Breast epithelium (tissue), 4 donors: ENCODE data around the gene CIZ1. TPM values are rescaled to one million over a fixed set of nuclear protein-coding genes. Genes with fewer than 3 reads are reported as not detected.

Experiments
- DNase-seq, 2 donors: peaks; one replicate each; pipeline ENCODE4 v3.0.0-alpha.2; 2019; ENCODE audit warnings: low spot score in 2 of 2
- H3K27ac ChIP-seq, 2 donors: fragments of 200-600 bp; sonication (generic) in 1 of 2; one replicate each; pipeline ENCODE4 v1.5.1; 2016 to 2019; ENCODE audit warnings: mild to moderate bottlenecking in 1 of 2
- H3K27me3 ChIP-seq, 2 donors: fragments of 200-600 bp; sonication (generic) in 1 of 2; one replicate each; pipeline versions ENCODE4 v1.5.1 to v1.6.0; 2017 to 2019; ENCODE audit warnings: control low read depth in 1 of 2, mild to moderate bottlenecking in 1 of 2
- H3K36me3 ChIP-seq: fragments of 200-600 bp; one replicate; pipeline ENCODE4 v1.5.1; 2019
- H3K4me1 ChIP-seq, 2 donors: fragments of 200-600 bp; sonication (generic); one replicate each; pipeline ENCODE4 v1.5.1; 2016 to 2019; ENCODE audit warnings: control low read depth in 1 of 2
- H3K4me3 ChIP-seq, 3 donors: fragments of 200-600 bp; sonication (generic); 1 replicate in 2 of 3; 2 replicates in 1 of 3; pipeline ENCODE4 v1.5.1; 2016 to 2019; ENCODE audit warnings: mild to moderate bottlenecking in 3 of 3, moderate library complexity in 2 of 3
- H3K9me3 ChIP-seq, 2 donors: fragments of 200-600 bp; sonication (generic) in 1 of 2; one replicate each; pipeline ENCODE4 v1.5.1; 2016 to 2019; ENCODE audit warnings: control low read depth in 1 of 2
- CTCF ChIP-seq, 3 donors: fragments of 450-650 bp; IDR thresholded peaks; one replicate each; pipeline ENCODE4 v1.5.1; 2016 to 2017; ENCODE audit warnings: antibody characterized with exemption in 3 of 3, mild to moderate bottlenecking in 3 of 3, moderate library complexity in 3 of 3
- POLR2A ChIP-seq: fragments of 450-650 bp; IDR thresholded peaks from one replicate; pipeline ENCODE4 v1.6.1; 2016; ENCODE audit warnings: antibody characterized with exemption, mild to moderate bottlenecking, moderate library complexity
- POLR2AphosphoS5 ChIP-seq, 3 donors: sonication (generic); formaldehyde crosslinking; IDR thresholded peaks; one replicate each; pipeline ENCODE4 v1.6.1; 2017; ENCODE audit warnings: antibody characterized with exemption in 3 of 3
- intact Hi-C: fragments of 100-400 bp; cut with DNase I; formaldehyde crosslinking; loops from one replicate; pipeline ENCODE4 v1.15.1; 2023; ENCODE audit warnings: low total_unique reads
- total RNA-seq, 3 donors: library from RNA; depleted of rRNA; stranded (reverse); fragments of >200 nt; gene quantifications; one replicate each; pipeline ENCODE4 v1.1.0, GENCODE V29; 2016

The CIZ1 gene
- total RNA-seq, 3 donors from 2014 or later = 54.1 to 71.8 (median 58.4) TPM

DNA sequence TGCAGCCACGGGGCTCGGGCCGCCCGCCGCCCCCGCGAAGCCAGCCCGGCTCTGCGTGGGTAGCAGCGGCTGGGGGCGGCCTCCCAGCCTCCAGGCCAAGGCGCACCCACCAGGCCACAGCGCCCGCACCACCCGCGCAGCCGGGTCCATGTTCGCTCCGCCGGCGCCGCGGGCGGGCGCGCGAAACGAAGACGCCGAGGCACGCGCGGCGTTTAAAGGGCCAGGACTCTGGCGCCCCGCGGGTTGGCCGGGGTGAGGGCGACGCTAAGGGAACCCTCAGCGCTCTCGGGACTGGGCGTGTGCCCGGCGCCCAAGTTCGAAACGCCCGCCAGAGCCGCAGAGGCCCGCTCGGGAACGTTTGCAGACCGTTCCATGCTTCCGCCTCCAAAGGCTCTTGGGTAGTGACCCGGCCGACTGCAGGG is 63.8 kb downstream of the CIZ1 start, which contains the start of gene PTGES2:
Gene PTGES2 (minus strand): TSS at position 162 of the 422 bp plus-strand sequence. CDS start 12 bp downstream, at position 150.
- Histone ChIP-seq H3K27ac (peak within 1 kb of the TSS; percentile 96), H3K4me3 (peak within 1 kb of the TSS; percentile 73 to 99 (median 92)), H3K36me3 (peaks cover 2% of the 10 kb centered on the region), H3K9me3 (no peaks in the 10 kb centered on the region), H3K4me1 (peaks cover 4 to 16% of the 10 kb centered on the region in 2 donors), H3K27me3 (no peaks in the 10 kb centered on the region)
- TF ChIP-seq POLR2A = no peak
- TF ChIP-seq POLR2AphosphoS5 (IDR thresholded peaks at IDR 0.05) = peak in 2 of 3 donors; percentile 7 to 11
- TF ChIP-seq CTCF (IDR thresholded peaks at IDR 0.05) = no peak
- intact Hi-C loops = no loop called here
- peak; percentile 51 to 71 for DNase-seq

DNA sequence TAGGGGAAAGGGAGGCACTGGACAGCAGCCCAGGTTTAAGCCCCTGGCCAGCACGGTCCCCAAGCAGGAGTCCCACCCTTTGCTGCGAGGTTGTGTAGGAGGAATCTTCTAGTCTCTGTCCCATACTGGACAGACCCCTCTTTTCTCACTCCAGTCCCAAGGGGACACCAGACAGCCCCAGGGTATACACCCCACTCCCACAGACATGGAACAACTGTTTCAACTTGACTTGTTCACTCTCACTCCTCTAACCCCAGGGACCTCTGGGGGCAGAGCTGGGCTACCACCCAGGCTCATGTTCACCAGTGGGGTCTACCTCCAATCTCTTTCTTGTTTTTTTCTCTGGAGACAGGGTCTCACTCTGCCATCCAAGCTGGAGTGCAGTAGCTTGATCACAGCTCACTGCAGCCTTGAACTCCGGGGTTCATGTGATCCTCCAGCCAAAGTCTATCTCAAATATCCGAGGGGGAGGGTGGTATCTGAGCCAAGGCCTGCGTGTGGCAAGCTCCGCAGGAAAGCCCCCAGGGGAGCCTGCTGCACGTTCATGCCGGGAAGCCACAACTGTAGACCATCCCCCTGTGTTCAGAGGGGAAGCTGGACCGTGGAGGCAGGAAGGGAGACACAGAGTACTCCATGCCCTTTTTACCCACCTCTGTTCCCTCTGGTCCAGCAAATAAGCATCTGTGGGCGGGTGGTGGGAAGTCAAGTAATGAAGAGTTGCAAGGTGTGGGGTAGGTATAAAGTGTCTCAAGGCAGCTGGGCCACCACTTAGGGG is 65.6 kb downstream of the CIZ1 start:
- peaks cover 4 to 16% of the 10 kb centered on the region in 2 donors for H3K4me1 ChIP-seq
- intact Hi-C loops = no loop called here
- H3K27ac ChIP-seq = no peak overlapping the region
- H3K27me3 ChIP-seq = no peaks in the 10 kb centered on the region
- TF ChIP-seq CTCF (IDR thresholded peaks at IDR 0.05) (no peak), POLR2A (no peak), POLR2AphosphoS5 (IDR thresholded peaks at IDR 0.05) (no peak)
- H3K36me3 ChIP-seq = peaks cover 6% of the 10 kb centered on the region
- no peaks in the 10 kb centered on the region for H3K9me3 ChIP-seq
- no peak for DNase-seq
- H3K4me3 ChIP-seq = peak overlapping the region in 1 of 3 donors; percentile 92

- peak overlapping the region in 1 of 3 donors; percentile 92 for H3K4me3 ChIP-seq
- TF ChIP-seq POLR2AphosphoS5 (IDR thresholded peaks at IDR 0.05) (no peak), POLR2A (no peak), CTCF (IDR thresholded peaks at IDR 0.05) (no peak)
- DNase-seq = no peak
- no peaks in the 10 kb centered on the region for H3K27me3 ChIP-seq
- peaks cover 6% of the 10 kb centered on the region for H3K36me3 ChIP-seq
- H3K4me1 ChIP-seq = peaks cover 4 to 16% of the 10 kb centered on the region in 2 donors
- H3K9me3 ChIP-seq = no peaks in the 10 kb centered on the region
- H3K27ac ChIP-seq = no peak overlapping the region
- intact Hi-C loops = no loop called here
Measured at GRCh38 chr9:128124873-128125579, 66.3 kb downstream of the CIZ1 start.

GRCh38 chr9:128124451-128124850 is 66.9 kb downstream of the CIZ1 start:
- no peaks in the 10 kb centered on the region for H3K27me3 ChIP-seq
- H3K27ac ChIP-seq = no peak overlapping the region
- H3K9me3 ChIP-seq = no peaks in the 10 kb centered on the region
- H3K36me3 ChIP-seq = peaks cover 6% of the 10 kb centered on the region
- DNase-seq = no peak
- TF ChIP-seq POLR2AphosphoS5 (IDR thresholded peaks at IDR 0.05) (no peak), POLR2A (no peak), CTCF (IDR thresholded peaks at IDR 0.05) (no peak)
- intact Hi-C loops = no loop called here
- H3K4me3 ChIP-seq = no peak overlapping the region
- peaks cover 4 to 16% of the 10 kb centered on the region in 2 donors for H3K4me1 ChIP-seq
